ENCODE measurements around the gene PABPN1L.

DNA sequence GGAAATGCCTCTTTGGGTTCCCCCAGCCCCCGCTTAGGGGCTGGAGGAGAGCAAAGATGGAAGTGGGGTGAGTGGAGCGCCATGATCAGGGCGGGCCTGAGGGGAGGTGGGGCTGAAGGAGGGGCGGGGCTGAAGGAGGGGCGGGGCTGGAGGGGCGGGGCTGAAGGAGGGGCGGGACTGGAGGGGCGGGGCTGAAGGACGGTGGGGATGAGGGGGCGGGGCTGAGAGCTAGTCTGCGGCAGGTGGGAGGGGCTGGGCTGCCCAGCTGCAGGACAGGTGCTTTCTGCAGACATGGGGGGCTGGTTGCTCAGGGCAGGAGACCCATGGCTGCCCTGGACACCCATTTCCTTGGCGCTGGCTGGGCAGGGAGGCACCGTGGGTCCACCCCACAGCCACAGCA is 39.1 kb upstream of the PABPN1L start:
- TF ChIP-seq, protein P1, sequence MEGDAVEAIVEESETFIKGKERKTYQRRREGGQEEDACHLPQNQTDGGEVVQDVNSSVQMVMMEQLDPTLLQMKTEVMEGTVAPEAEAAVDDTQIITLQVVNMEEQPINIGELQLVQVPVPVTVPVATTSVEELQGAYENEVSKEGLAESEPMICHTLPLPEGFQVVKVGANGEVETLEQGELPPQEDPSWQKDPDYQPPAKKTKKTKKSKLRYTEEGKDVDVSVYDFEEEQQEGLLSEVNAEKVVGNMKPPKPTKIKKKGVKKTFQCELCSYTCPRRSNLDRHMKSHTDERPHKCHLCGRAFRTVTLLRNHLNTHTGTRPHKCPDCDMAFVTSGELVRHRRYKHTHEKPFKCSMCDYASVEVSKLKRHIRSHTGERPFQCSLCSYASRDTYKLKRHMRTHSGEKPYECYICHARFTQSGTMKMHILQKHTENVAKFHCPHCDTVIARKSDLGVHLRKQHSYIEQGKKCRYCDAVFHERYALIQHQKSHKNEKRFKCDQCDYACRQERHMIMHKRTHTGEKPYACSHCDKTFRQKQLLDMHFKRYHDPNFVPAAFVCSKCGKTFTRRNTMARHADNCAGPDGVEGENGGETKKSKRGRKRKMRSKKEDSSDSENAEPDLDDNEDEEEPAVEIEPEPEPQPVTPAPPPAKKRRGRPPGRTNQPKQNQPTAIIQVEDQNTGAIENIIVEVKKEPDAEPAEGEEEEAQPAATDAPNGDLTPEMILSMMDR (conservative IDR thresholded peaks at IDR 0.05) = no peak
- TF ChIP-seq ZFX (IDR thresholded peaks at IDR 0.05) = no peak

All from C4-2B (cell line).